ENCODE data around the gene TBC1D2B. TPM values are rescaled to one million over a fixed set of nuclear protein-coding genes. Genes with fewer than 3 reads are reported as not detected.

TBC1D2B gene
- total RNA-seq, 1 experiment from 2014 or later, result 17.6 TPM

DNA sequence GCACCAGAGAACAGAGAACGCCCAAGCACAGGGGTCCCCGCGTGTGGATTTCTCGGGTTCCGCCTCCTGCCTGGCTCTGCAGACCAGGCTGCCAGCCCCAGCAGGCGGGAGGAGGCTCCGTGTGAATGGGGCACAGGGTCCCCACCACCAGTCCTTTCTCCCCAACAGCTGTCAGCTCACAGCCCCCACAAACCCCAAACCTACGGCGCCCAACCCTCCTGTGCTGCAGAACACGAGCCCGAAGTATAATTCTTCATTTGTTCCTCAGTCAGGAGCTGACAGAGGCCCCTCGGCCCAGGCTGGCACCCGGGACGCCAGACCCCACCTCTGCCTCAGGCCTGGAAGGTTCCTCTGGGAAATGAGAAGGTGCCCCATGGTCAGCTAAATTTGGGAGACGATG lies 78.0 kb downstream of the TBC1D2B start:
- no peak overlapping the region for H2AFZ ChIP-seq (ENCODE audit: low read length)
- no peak overlapping the region for H2BK15ac ChIP-seq (ENCODE audit: low read depth, low read length)
- Mint-ChIP-seq H3K4me1 (peaks cover 13 to 18% of the 10 kb centered on the region in 2 experiments), H3K9me3 (no peaks in the 10 kb centered on the region), H3K27me3 (ENCODE audit: low read depth) (no peaks in the 10 kb centered on the region), H3K36me3 (ENCODE audit: insufficient read depth in 1 of 3, low read depth in 3 of 3) (peaks cover 0 to 22% (median 18%) of the 10 kb centered on the region in 3 experiments; a peak in 6 of 7 replicates), H3K27ac (no peak overlapping the region), H3K4me3 (no peak overlapping the region)
- H2BK20ac ChIP-seq (ENCODE audit: low read depth, low read length, poor library complexity, severe bottlenecking), result no peak overlapping the region
- H3K4me2 ChIP-seq (ENCODE audit: insufficient read depth, insufficient read length, low read length), result no peak overlapping the region
- H3K14ac ChIP-seq (ENCODE audit: insufficient read depth, low read length), result no peak overlapping the region
- no peak overlapping the region for H3K4ac ChIP-seq (ENCODE audit: low read depth, low read length)
- no peak overlapping the region for H2AK5ac ChIP-seq (ENCODE audit: insufficient read length, low read length)
- TF ChIP-seq CTCF (conservative IDR thresholded peaks at IDR 0.05), result no peak
- no peak overlapping the region for H3K23ac ChIP-seq (ENCODE audit: insufficient read length, low read depth, low read length)
- H3K9ac ChIP-seq (ENCODE audit: extremely low read depth, insufficient read length, low read length), result no peak overlapping the region
- H3T11ph ChIP-seq (ENCODE audit: low read length), result no peak overlapping the region
- no peak overlapping the region for H4K8ac ChIP-seq (replicated peaks; ENCODE audit: insufficient read length, low read depth, low read length)
- DNase-seq, result no peak
- H3K27me3 ChIP-seq (ENCODE audit: insufficient read depth, low read length), result no peaks in the 10 kb centered on the region
- H2BK12ac ChIP-seq (ENCODE audit: insufficient read length, low read depth, low read length), result no peak overlapping the region
- H3K56ac ChIP-seq (ENCODE audit: insufficient read length, low read depth, low read length), result no peak overlapping the region
- no peak overlapping the region for H2BK120ac ChIP-seq (ENCODE audit: low read depth, low read length, poor library complexity, severe bottlenecking)
- no peaks in the 10 kb centered on the region for H3K79me1 ChIP-seq (ENCODE audit: insufficient read depth, low read depth, low read length, poor library complexity, severe bottlenecking)
- no peak overlapping the region for H4K5ac ChIP-seq (ENCODE audit: insufficient read length, low read depth, low read length)
- H4K20me1 ChIP-seq (ENCODE audit: control insufficient read depth, insufficient read depth, insufficient read length), result no peaks in the 10 kb centered on the region
- no peaks in the 10 kb centered on the region for H3K23me2 ChIP-seq (ENCODE audit: insufficient read length, low read depth, low read length, poor library complexity, severe bottlenecking)
- H2BK5ac ChIP-seq (ENCODE audit: insufficient read length, low read length), result no peak overlapping the region
- H3K79me2 ChIP-seq (ENCODE audit: insufficient read depth, low read length), result no peaks in the 10 kb centered on the region
- H3K27ac ChIP-seq (ENCODE audit: insufficient read length, low read depth, low read length), result no peak overlapping the region
- H3K9me3 ChIP-seq (ENCODE audit: control insufficient read depth, low read depth, low read length), result no peaks in the 10 kb centered on the region
- H3K4me1 ChIP-seq (ENCODE audit: insufficient read depth, low read length), result no peaks in the 10 kb centered on the region
- no peak overlapping the region for H4K91ac ChIP-seq (ENCODE audit: insufficient read length, low read depth, low read length)
- H3K18ac ChIP-seq (ENCODE audit: insufficient read length, low read depth, low read length), result no peak overlapping the region
- whole genome bisulfite sequencing (ENCODE audit: extremely low coverage, insufficient read length, low lambda C conversion rate), result no CpG with 5 or more reads among the region's 15 CpGs

Data from H9 (cell line).